Prostate gland (tissue), 2 donors: ENCODE data around the gene SLC32A1. TPM values are rescaled to one million over a fixed set of nuclear protein-coding genes. Genes with fewer than 3 reads are reported as not detected.

ENCODE experiments used
- DNase-seq: peaks from one replicate; pipeline ENCODE4 v3.0.0-alpha.2; 2019; ENCODE audit warnings: low spot score
- H3K27ac ChIP-seq, 2 donors: fragments of 200-600 bp; sonication (generic); 2 replicates each; pipeline ENCODE4 v1.5.1; 2017 to 2019
- H3K27me3 ChIP-seq: fragments of 200-600 bp; sonication (generic); replicated peaks from 2 replicates; pipeline ENCODE4 v1.5.1; 2019; ENCODE audit not compliant: insufficient read depth
- H3K36me3 ChIP-seq, 2 donors: fragments of 200-600 bp; sonication (generic); 1 replicate in 1 of 2; 2 replicates in 1 of 2; pipeline versions ENCODE4 v1.5.1 to v1.8.1; 2017 to 2019
- H3K4me1 ChIP-seq: fragments of 200-600 bp; sonication (generic); replicated peaks from 2 replicates; pipeline ENCODE4 v1.5.1; 2019
- H3K4me3 ChIP-seq, 2 donors: fragments of 200-600 bp; sonication (generic); 2 replicates each; pipeline ENCODE4 v1.5.1; 2017 to 2019
- H3K9me3 ChIP-seq: fragments of 200-600 bp; sonication (generic); 2 replicates; pipeline ENCODE4 v1.5.1; 2017
- CTCF ChIP-seq, 4 experiments: fragments of 200-600 bp in 2 of 4; fragments of 450-650 bp in 2 of 4; sonication (generic) in 2 of 4; IDR thresholded peaks; 1 replicate in 3 of 4; 2 replicates in 1 of 4; pipeline ENCODE4 v1.5.1; 2016 to 2019; ENCODE audit warnings: antibody characterized with exemption in 4 of 4, mild to moderate bottlenecking in 2 of 4, moderate library complexity in 2 of 4
- POLR2A ChIP-seq: fragments of 450-650 bp; IDR thresholded peaks from one replicate; pipeline ENCODE4 v1.6.1; 2016; ENCODE audit warnings: antibody characterized with exemption, mild to moderate bottlenecking
- POLR2AphosphoS5 ChIP-seq: sonication (generic); formaldehyde crosslinking; IDR thresholded peaks from one replicate; pipeline ENCODE4 v1.6.1; 2017; ENCODE audit warnings: antibody characterized with exemption
- WGBS: methylation state at CpG from one replicate; pipeline ENCODE4 v1.1.5; 2018; 5-methylcytosine and 5-hydroxymethylcytosine counted together
- intact Hi-C: fragments of 100-400 bp; cut with DNase I; formaldehyde crosslinking; loops from one replicate; pipeline ENCODE4 v1.14.2; 2022
- total RNA-seq, 2 donors: library from RNA; depleted of rRNA; stranded (reverse); fragments of >200 nt; gene quantifications; one replicate each; pipeline ENCODE4 v1.1.0, GENCODE V29; 2016

The SLC32A1 gene
- total RNA-seq, 2 donors from 2014 or later = not detected

GRCh38 chr20:38764567-38765318, 40.5 kb downstream of the SLC32A1 start:
- intact Hi-C loops = no loop called here
- TF ChIP-seq POLR2A (no peak), POLR2AphosphoS5 (no peak), CTCF (IDR thresholded peaks at IDR 0.05) (no peak)
- H3K36me3 ChIP-seq = peaks cover 0 to 11% of the 10 kb centered on the region in 2 donors
- no peak overlapping the region for H3K27ac ChIP-seq
- H3K27me3 ChIP-seq = no peaks in the 10 kb centered on the region
- no peaks in the 10 kb centered on the region for H3K9me3 ChIP-seq
- H3K4me3 ChIP-seq = no peak overlapping the region
- DNase-seq = no peak
- 72% methylated on average over 11 of the region's 11 CpGs for WGBS
- H3K4me1 ChIP-seq = no peaks in the 10 kb centered on the region

- TF ChIP-seq CTCF (IDR thresholded peaks at IDR 0.05) = no peak
- TF ChIP-seq POLR2A = no peak
- no peak for TF ChIP-seq POLR2AphosphoS5
- H3K9me3 ChIP-seq = no peaks in the 10 kb centered on the region
- no peak overlapping the region for H3K27ac ChIP-seq
- peaks cover 0 to 5% of the 10 kb centered on the region in 2 donors for H3K36me3 ChIP-seq
- H3K4me1 ChIP-seq = no peaks in the 10 kb centered on the region
- 42% methylated on average over 4 of the region's 4 CpGs for WGBS
- no peak for DNase-seq
- no peaks in the 10 kb centered on the region for H3K27me3 ChIP-seq
- H3K4me3 ChIP-seq = no peak overlapping the region
- intact Hi-C loops = no loop called here
These were observed 41.8 kb downstream of the SLC32A1 start for GRCh38 chr20:38766071-38766470.

DNA sequence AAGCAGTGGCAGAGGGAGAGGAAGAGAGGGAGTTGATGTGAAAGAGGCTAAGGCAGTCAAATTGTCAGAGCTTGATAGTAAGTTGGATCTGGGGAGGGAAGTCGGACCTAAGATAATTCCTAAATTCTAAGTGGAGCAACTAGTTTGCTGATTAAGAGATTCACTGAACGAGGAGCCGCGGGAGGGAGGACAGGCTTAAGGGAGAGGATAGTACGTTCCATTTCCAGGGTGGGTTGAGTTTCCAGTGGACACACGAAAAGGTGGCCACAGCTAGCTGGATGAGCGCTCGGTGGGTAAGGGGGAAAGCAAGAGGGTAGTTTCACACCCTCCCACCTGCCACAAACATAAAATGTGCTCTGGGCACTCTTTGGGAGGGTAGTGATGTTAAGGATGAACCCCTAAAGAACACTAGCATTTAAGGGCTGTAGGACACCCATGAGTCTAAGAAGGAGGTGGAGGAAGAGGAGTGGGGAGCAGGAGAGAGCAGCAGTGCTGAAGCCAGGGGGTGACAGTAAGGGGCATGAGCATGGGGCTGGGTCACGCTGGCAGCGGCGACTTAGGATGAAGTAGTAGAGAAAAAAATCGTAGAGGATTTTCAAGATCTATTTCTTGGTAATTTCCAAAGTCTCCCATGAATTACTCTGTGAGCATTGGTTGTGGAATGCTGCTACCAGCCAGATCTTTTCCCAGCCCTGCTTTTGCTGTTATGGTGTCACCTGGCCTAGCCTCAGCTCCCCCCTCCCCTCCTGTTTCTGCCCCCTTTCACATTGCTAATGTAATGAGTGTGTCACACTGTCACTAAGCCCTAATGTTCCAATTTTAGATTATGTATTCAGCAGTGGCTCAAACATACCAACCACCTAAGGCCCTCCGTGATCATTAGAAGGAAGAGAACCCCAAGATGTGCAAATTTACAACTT, 45.4 kb downstream of the SLC32A1 start:
- Histone ChIP-seq H3K9me3 (no peaks in the 10 kb centered on the region), H3K36me3 (peaks cover 0 to 5% of the 10 kb centered on the region in 2 donors), H3K4me1 (no peaks in the 10 kb centered on the region), H3K4me3 (no peak overlapping the region), H3K27ac (no peak overlapping the region), H3K27me3 (no peaks in the 10 kb centered on the region)
- no peak for TF ChIP-seq POLR2AphosphoS5
- TF ChIP-seq POLR2A = no peak
- no peak for TF ChIP-seq CTCF (IDR thresholded peaks at IDR 0.05)
- DNase-seq = no peak
- intact Hi-C loops = no loop called here
- 92% methylated on average over 13 of the region's 13 CpGs for WGBS

DNA sequence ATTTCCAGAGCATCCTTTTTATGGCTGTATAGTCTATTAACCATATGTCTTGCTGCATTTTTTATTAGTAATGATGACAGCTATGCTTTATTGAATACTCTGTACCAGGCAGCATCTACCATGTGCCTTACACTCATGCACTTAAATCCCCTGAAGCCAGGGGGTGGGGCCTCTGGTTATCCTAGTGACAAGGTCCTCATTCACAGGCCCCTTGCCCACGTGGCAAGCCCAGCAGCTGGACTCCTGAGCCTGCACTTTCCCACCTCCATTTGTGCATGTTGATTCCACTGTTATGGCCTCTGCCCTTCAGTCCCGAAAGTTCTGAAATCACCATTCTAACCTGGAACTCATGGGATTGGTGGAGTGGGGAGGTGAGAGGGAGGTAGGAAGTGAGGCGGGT, 46.3 kb downstream of the SLC32A1 start:
- no peaks in the 10 kb centered on the region for H3K4me1 ChIP-seq
- H3K27me3 ChIP-seq = no peaks in the 10 kb centered on the region
- H3K4me3 ChIP-seq = no peak overlapping the region
- H3K27ac ChIP-seq = no peak overlapping the region
- H3K9me3 ChIP-seq = no peaks in the 10 kb centered on the region
- DNase-seq = no peak
- H3K36me3 ChIP-seq = peaks cover 0 to 5% of the 10 kb centered on the region in 2 donors
- 84% methylated on average over 3 of the region's 3 CpGs for WGBS
- no peak for TF ChIP-seq POLR2AphosphoS5
- no peak for TF ChIP-seq POLR2A
- TF ChIP-seq CTCF (IDR thresholded peaks at IDR 0.05) = no peak
- intact Hi-C loops = no loop called here
